ENCODE data around the gene FAR1.

DNA sequence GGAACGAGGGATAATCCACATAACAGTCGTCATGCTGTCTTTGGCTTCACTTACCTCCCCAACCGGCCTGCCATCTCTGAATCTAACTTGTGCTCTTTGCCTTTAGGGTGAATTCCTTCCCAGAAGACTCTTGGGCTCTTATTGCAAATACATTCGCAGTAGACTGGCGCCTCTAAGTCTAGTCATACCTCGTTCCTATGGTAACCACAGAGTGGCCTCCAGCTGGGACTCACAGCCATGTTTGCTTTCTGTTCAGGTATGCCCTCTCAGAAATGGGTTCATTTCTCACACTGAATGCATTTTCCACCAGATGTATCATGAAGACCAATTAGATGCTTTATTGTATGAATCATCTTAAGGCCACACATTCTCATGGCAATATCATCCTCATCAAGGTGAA, 112.7 kb downstream of the FAR1 start:
- no peak for TF ChIP-seq CTCF (IDR thresholded peaks at IDR 0.05)
- TF ChIP-seq EP300 (IDR thresholded peaks at IDR 0.05) = no peak
- TF ChIP-seq POLR2A (IDR thresholded peaks at IDR 0.05) = no peak

Measured in gastroesophageal sphincter (tissue), 3 donors.